Measurements from ENCODE around the gene MAP3K2. TPM values are rescaled to one million over a fixed set of nuclear protein-coding genes. Genes with fewer than 3 reads are reported as not detected.
"Not testable (repeated sequence)": the region's sequence is repeated elsewhere in the genome, so short reads cannot be mapped to it uniquely, and the experiment has no call there.

Gene MAP3K2
- total RNA-seq, 2 donors from 2014 or later, result 61.6 to 63.8 TPM

DNA sequence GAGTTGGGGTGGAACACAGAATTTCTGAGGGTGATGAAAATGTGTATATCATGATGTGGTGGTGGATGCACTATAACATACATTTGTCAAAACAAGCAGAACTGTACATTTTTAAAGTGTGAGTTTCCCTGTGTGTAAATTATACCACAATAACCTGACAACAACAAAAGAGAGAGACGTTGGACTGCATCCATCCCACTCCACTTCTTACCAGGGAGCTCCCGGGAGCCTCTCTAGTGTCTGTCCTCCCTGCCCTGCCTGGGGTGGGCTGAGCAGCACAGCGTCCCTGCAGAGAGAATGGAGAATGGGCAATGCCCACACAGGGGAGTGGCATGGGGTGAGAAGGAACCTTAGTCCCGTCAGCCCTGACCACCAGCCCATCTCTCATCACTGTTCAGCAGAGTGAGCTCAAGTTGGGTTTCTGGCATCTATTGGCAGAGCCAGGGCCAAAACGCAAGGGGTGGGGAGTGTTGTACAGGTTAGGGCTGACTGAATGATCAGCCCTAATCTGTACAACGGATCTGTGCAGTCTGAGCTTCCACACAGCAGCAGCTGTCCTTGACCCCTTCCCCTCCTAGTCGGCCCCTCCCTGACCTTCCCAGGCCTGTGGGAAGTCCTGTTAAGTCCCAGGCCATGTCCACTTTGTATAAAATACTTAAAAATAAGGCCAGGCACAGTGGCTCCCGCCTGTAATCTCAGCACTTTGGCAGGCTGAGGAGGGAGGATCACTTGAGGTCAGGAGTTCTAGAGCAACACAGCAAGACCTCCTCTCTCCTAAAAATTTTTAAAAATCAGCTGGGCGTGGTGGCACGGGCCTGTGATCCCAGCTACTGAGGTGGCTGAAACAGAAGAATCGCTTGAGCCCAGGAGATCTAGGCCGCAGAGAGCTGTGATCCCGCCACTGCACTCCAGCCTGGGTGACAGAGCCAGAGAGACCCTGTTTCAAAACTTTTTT, 27.1 kb upstream of the MAP3K2 start:
- H3K4me1 ChIP-seq (replicated peaks), result peaks cover 2% of the 10 kb centered on the region
- no peaks in the 10 kb centered on the region for H3K9me3 ChIP-seq
- 85% methylated on average over 13 of the region's 13 CpGs for WGBS
- DNase-seq (ENCODE audit: low spot score), result no peak
- H3K4me3 ChIP-seq, result no peak overlapping the region
- no peaks in the 10 kb centered on the region for H3K36me3 ChIP-seq
- no peak overlapping the region for H3K27ac ChIP-seq
- H3K27me3 ChIP-seq (replicated peaks; ENCODE audit: insufficient read depth), result no peaks in the 10 kb centered on the region
- intact Hi-C loops (cut with DNase I), result no loop called here
- no peak for TF ChIP-seq POLR2AphosphoS5 (IDR thresholded peaks at IDR 0.05)

DNA sequence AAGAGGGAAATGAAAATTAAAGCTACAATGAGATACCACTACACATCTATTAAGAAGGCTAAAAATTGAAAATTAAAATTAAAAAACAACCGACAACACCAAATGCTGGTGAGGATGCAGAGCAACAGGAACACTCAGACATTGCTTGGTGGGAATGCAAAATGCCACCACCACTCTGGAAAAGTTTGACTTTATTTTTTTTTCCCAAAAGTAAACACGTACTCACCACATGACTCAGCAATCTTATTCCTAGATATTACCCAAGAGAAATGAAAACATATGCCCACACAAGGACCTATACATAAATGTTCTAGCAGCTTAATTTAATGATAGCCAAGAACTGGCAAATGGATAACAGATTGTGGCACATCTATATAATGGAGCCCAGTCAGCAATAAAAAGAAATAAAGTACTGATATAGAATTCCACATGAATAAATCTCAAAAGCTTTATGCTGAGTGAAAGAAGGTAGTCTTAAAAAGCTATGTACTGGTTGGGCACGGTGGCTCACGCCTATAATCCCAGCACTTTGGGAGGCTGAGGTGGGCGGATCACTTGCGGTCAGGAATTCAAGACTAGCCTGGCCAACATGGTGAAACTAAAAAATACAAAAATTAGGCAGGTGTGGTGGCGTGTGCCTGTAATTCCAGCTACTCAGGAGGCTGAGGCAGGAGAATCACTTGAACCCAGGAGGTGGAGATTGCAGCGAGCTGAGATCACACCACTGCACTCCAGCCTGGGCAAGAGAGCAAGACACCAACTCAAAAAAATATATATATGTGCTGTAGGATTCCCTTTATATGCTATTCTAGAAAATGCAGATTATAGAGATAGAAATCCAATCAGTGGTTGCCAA, 26.2 kb upstream of the MAP3K2 start:
- Histone ChIP-seq H3K27me3 (replicated peaks; ENCODE audit: insufficient read depth) (no peaks in the 10 kb centered on the region), H3K9me3 (no peaks in the 10 kb centered on the region), H3K4me1 (replicated peaks) (peaks cover 2% of the 10 kb centered on the region), H3K36me3 (no peaks in the 10 kb centered on the region), H3K27ac (no peak overlapping the region), H3K4me3 (no peak overlapping the region)
- intact Hi-C loops (cut with DNase I), result no loop called here
- 87% methylated on average over 8 of the region's 8 CpGs for WGBS
- DNase-seq (ENCODE audit: low spot score), result no peak
- TF ChIP-seq POLR2A (IDR thresholded peaks at IDR 0.05) (no peak), POLR2AphosphoS5 (IDR thresholded peaks at IDR 0.05) (no peak)
- TF ChIP-seq, protein P1, sequence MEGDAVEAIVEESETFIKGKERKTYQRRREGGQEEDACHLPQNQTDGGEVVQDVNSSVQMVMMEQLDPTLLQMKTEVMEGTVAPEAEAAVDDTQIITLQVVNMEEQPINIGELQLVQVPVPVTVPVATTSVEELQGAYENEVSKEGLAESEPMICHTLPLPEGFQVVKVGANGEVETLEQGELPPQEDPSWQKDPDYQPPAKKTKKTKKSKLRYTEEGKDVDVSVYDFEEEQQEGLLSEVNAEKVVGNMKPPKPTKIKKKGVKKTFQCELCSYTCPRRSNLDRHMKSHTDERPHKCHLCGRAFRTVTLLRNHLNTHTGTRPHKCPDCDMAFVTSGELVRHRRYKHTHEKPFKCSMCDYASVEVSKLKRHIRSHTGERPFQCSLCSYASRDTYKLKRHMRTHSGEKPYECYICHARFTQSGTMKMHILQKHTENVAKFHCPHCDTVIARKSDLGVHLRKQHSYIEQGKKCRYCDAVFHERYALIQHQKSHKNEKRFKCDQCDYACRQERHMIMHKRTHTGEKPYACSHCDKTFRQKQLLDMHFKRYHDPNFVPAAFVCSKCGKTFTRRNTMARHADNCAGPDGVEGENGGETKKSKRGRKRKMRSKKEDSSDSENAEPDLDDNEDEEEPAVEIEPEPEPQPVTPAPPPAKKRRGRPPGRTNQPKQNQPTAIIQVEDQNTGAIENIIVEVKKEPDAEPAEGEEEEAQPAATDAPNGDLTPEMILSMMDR (IDR thresholded peaks at IDR 0.05), result no peak

GRCh38 chr2:127413200-127413599, 25.4 kb upstream of the MAP3K2 start:
- WGBS, result 96% methylated on average over 3 of the region's 3 CpGs

DNA sequence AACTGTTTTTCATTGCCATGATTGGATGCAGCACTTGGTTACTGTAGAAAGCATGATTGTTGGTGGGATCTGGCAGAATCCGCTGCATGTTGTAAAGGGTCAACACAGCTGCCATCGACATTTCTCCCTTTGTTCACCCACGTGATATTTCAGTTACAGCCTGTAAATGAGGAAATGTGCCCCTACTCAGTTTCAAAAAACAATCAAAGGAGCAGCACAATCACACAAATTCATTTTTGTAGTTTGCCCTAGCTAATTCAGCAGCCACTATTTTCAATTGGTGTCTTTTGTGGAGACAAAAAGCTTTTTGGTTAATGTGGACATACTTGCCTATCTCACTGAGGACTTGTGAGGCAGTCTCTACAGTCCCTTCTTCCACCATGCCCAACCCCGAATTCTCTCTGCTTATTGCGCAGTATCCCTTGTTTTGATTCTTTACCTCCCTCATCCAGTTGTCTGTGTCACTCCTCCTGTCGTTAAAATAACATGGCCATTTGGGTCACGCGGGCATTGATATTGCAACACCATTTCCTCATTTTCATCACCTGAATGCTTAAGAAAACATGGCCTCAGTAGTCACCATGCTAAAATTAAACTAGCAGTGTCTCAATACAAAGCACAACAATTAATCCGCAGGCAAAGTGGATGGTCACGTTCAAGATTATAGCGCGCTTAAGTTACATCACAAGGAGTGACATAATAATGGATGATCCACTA, 24.0 kb upstream of the MAP3K2 start:
- no peaks in the 10 kb centered on the region for H3K27me3 ChIP-seq (replicated peaks; ENCODE audit: insufficient read depth)

More at GRCh38 chr2:127413200-127413599, 25.4 kb upstream of the MAP3K2 start:
- Histone ChIP-seq H3K27me3 (replicated peaks; ENCODE audit: insufficient read depth) (no peaks in the 10 kb centered on the region), H3K4me1 (replicated peaks) (peaks cover 2% of the 10 kb centered on the region), H3K27ac (no peak overlapping the region), H3K4me3 (no peak overlapping the region), H3K9me3 (no peaks in the 10 kb centered on the region), H3K36me3 (no peaks in the 10 kb centered on the region)
- intact Hi-C loops (cut with DNase I), result no loop called here
- no peak for DNase-seq (ENCODE audit: low spot score)
- TF ChIP-seq POLR2A (IDR thresholded peaks at IDR 0.05), result no peak
- TF ChIP-seq, protein P1 (IDR thresholded peaks at IDR 0.05), result no peak

DNA sequence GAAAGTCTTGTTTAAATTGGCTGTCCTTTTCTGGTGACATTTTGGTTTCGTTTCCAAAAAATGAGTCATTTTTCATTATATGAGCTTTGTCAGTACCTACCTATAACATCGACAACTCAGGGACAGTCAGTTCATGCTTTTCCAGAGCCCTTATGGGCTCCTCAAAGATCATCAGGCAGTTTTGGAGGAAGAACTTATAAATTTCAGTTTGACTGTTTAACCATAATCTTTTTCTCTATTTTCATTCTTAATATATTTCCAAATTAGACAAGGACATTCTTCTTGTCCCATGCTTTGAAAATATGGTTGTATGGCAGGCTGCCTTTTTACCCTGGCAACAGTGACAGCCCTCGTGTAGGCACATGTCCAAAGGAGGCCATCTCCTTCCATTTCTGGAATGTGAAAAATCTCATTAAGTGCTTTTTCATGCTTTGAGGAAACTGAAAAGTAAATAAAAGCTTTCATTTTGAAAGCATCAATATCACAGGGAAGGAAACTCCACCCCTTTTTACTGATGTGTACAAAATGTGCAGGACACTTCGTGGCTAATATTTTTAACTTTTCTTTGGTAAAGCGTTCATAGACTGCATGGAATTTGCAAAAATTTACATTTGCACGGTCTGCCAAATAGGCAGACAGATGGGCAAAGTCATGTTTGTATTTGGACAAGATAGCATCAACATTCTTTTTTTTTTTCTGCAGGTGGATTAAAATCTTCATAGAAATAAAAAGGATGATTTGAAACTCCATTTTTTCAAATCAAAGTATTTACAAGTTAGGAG, 23.3 kb upstream of the MAP3K2 start:
- Histone ChIP-seq H3K36me3 (no peaks in the 10 kb centered on the region), H3K4me3 (no peak overlapping the region), H3K27me3 (replicated peaks; ENCODE audit: insufficient read depth) (no peaks in the 10 kb centered on the region), H3K4me1 (replicated peaks) (peaks cover 2% of the 10 kb centered on the region), H3K9me3 (no peaks in the 10 kb centered on the region), H3K27ac (peak overlapping the region; percentile 40 to 53)
- TF ChIP-seq POLR2A (IDR thresholded peaks at IDR 0.05) (no peak), POLR2AphosphoS5 (IDR thresholded peaks at IDR 0.05) (peak; percentile 75)
- WGBS, result under 1% methylated on average over 6 of the region's 6 CpGs
- DNase-seq (ENCODE audit: low spot score), result peak; percentile 28
- intact Hi-C loops (cut with DNase I), result no loop called here

More for the DNA sequence above, 24.0 kb upstream of the MAP3K2 start:
- no peaks in the 10 kb centered on the region for H3K36me3 ChIP-seq
- peak overlapping the region in 1 of 2 donors; percentile 53 for H3K27ac ChIP-seq
- H3K4me1 ChIP-seq (replicated peaks), result peaks cover 2% of the 10 kb centered on the region
- intact Hi-C loops (cut with DNase I), result no loop called here
- H3K4me3 ChIP-seq, result no peak overlapping the region
- DNase-seq (ENCODE audit: low spot score), result no peak
- H3K9me3 ChIP-seq, result no peaks in the 10 kb centered on the region
- WGBS, result 70% methylated on average over 12 of the region's 12 CpGs
- TF ChIP-seq POLR2AphosphoS5 (IDR thresholded peaks at IDR 0.05), result no peak

- intact Hi-C loops (cut with DNase I), result loop anchor here (10.0 kb wide), 2 partner anchors 265 to 305 kb away; partner anchors contain the start of genes BIN1 and LIMS2
- 97% methylated on average over 8 of the region's 8 CpGs for WGBS
- not testable (repeated sequence) for H3K36me3 ChIP-seq; H3K4me3 ChIP-seq; H3K4me1 ChIP-seq (replicated peaks); H3K27ac ChIP-seq; H3K27me3 ChIP-seq (replicated peaks; ENCODE audit: insufficient read depth); H3K9me3 ChIP-seq; DNase-seq (ENCODE audit: low spot score)
Measured at GRCh38 chr2:127409716-127410115, 21.9 kb upstream of the MAP3K2 start.

All from prostate gland (tissue), 2 donors.